Muscle of arm (tissue), 14 donors: Measurements from ENCODE around the gene PRR35. TPM values are rescaled to one million over a fixed set of nuclear protein-coding genes. Genes with fewer than 3 reads are reported as not detected.

ENCODE experiments used
- DNase-seq: peaks from one replicate; pipeline ENCODE4 v3.0.0-alpha.2; 2013
- long read RNA-seq, 11 donors: transcript quantifications; one replicate each; lab custom pipeline, GENCODE V29; 2026
- polyA plus RNA-seq, 12 donors: library from polyadenylated mRNA; unstranded; fragments of 120-200 nt; gene quantifications; one replicate each; pipeline ENCODE4 v1.2.1, GENCODE V29; 2013; ENCODE audit not compliant: insufficient read length in 12 of 12

PRR35 gene
- polyA plus RNA-seq = under 1 TPM in 6 of 12 donors, not detected in 6; 0.08 to 0.24 (median 0.13) TPM
- long read RNA-seq, donor 1 = 0 reads
- long read RNA-seq, donor 2 = 0 reads
- long read RNA-seq, donor 3, partial matches to known transcripts = 0 of 1 reads
- long read RNA-seq, donor 3, other reads (novel, unspliced or antisense) = 0 of 1 reads
- long read RNA-seq, donor 4 = 0 reads
- long read RNA-seq, donor 5 = 0 reads
- long read RNA-seq, donor 6 = 0 reads
- long read RNA-seq, donor 7 = 0 reads
- long read RNA-seq, donor 8 = 0 reads
- long read RNA-seq, donor 9 = 0 reads
- long read RNA-seq, donor 10 = 0 reads
- long read RNA-seq, donor 11 = 0 reads

DNA sequence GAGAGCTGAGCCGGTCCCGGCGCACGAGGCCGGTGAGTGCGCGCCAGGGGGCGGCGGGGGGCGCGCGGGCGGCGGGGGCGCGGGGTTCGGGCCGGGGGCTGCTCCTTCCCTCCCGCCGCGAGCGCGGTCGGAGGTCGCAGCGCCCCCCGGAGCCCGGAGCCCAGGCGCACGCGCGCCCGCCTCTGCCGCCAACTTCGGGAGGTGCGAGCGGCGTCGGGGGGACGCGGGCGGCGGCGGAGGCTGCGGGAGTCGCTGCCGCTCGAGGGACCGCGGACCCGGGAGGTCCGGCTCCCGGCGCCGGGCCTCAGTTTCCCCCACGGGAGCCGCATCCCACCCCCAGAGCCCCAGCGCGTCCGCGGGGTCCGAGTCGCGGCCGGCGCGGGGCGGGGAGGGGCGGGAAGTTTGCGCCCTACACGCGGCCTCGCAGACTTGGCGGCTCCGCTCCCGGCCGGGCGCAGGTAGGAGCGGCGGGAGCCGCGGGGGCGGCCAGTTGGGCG, at the start of gene PRR35:
TSS of gene PRR35 (plus strand) at position 191 of the 497 bp plus-strand sequence. CDS start 2,901 bp downstream, outside the sequence.
- no peak for DNase-seq

DNA sequence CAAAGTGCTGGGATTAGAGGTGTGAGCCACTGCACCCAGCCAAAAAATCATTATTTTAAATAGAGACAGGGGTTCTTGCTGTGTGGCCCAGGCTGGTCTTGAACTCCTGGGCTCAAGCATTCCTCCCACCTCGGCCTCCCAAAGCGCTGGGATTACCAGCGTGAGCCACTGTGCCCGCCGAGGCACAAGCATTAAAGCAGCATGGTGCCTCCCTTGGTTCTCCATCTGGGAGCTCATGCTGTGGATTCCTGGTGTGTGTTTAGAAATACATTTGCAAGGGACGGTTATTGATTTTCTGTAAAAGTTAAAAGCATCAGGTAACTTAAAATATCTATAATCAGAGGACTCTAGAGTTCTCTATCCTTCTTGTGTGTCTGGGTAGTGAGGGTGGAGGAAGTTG, 47.4 kb upstream of the PRR35 start:
- DNase-seq = no peak

DNA sequence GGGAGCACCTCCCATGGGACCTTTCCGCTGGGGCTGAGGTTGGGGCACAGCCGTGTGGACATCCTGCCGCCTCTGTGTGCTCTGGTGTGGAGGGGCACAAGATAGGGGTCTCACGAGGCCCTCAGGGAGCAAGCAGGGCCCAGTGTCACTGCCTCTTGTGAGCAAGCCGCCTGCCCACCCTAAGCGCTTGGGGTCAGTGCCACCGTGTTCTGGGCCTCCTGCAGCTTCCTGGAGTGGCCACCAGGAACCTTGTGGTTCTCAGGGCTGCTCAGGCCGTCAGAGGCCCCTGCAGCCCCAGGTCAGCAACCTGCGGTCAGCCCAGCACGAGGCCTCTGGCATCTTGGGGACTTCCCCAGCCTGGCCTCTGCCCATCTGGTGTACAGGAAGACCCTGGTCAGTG, 46.2 kb upstream of the PRR35 start:
- DNase-seq = no peak

DNA sequence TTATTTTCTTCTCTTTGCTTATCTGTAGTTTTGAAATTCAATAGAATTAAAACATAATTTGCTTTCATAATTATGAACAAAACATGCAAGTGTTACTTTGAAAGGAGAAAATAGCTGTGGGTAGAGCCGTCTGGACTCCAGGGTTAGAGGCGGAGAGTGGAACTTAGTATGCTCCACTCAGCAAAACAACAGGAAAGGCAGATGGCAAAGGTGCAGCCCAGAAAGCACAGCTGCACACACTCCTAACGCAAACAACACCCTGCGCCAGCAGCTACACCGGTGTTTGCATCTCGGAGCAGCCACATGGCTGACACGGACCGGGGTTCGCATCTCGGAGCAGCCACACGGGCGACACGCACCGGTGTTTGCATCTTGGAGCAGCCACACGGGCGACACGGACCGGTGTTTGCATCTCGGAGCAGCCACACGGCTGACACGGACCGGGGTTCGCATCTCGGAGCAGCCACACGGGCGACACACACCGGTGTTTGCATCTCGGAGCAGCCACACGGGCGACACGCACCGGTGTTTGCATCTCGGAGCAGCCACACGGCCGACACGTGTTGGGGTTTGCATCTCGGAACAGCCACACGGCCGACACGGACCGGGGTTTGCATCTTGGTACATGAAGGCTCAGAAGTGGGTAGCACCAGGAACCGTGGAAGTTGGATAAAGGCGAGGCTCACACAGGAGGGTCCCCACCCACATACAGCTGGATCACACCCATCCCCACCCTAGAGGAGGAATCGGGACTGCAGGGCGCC, 44.8 kb upstream of the PRR35 start:
- DNase-seq = no peak

DNA sequence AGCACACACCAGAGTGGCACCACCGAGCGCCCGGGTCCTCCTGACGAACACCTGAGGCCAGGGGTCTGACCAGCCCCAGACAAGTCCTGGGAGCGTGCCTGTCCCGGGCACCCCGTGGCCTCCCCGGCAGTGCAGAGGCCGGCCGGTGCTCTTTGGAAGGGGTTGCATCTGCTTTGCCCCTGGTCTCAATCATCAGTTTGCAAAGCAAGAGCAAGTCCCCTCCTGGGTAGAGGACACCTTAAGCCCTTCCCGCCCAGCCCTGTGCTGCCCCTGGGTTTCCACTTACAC, 44.3 kb upstream of the PRR35 start:
- DNase-seq = no peak

DNA sequence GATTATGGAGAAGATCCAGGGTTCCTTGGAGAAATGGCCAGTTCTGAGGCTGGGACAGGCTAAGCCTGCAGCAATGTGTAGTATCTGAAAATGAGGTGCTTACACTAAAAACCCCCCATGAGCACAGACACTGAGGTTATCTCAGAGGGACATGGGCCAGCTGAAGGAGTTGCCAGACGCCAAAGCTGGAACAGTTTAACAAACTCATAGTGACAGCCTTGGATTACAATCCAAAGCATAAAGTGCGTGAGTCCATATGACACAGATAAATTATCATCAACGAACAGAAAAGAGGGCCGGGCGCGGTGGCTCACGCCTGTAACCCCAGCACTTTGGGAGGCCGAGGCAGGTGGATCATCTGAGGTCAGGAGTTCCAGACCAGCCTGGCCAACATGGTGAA, 43.9 kb upstream of the PRR35 start:
- no peak for DNase-seq

DNA sequence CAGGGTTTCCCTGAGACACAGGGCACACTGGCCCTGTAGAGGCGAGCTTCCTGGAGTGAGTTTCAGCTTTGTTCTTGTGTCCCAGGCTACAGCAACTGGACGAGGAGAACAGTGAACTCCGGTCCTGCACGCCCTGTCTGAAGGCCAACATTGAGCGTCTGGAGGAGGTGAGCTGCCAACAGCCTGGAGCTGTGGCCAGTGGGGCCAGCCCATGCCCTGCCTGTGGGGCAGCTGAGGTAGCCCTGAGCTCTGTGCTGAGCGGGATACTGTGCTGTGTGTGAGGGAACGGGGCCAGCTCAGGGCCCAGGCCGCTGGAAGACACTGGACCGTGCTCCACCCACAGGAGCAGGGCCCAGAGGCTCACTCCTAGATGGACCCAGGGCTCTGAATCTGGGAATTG, 41.3 kb upstream of the PRR35 start:
- no peak for DNase-seq

DNA sequence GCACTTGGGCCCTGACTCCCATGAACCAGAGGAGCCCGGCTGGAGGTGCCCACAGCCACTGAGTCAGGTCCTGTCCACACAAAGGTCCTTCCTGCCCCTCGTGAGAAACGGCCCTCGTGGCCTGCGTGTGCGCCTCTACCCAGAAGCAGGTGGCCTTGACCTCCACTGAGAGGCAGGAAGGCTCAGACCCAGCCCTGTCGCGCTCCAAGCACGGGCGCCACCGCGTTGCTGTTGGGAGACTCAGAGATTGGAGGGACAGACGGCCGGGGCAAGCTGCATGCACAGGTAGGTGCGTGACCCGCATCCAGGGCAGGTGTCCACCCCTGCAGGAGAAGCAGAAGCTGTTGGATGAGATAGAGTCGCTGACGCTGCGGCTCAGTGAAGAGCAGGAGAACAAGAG, 40.8 kb upstream of the PRR35 start:
- no peak for DNase-seq

DNA sequence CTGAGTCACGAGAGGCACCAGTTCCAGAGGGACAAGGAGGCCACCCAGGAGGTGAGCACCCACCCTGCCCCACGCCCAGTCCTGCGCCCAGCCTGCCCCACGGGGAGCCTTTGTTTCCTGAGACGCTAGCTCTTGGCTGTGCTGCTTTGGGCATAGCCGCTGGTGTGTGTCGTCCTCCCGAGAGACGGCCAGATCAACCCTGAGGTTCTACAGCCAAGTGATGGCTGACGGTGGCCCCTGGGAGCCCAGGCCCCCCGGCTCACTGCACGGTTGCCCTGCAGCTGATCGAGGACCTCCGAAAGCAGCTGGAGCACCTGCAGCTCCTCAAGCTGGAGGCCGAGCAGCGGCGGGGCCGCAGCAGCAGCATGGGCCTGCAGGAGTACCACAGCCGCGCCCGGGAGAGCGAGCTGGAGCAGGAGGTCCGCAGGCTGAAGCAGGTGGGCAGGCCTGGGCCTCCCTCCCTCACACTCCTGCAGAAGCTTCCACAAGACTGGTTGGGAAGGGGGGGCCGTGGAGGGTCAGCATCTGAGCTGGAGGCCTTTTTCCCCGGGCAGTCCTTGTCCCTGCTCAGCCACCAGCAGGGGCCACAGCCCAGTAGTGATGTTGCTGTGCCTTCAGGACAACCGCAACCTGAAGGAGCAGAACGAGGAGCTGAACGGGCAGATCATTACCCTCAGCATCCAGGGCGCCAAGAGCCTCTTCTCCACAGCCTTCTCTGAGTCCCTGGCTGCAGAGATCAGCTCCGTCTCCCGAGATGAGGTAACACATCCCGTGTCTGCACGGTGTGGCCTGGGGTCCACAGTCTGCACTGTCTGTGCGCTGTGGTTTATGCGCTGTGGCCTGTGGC, 40.1 kb upstream of the PRR35 start:
- no peak for DNase-seq

DNA sequence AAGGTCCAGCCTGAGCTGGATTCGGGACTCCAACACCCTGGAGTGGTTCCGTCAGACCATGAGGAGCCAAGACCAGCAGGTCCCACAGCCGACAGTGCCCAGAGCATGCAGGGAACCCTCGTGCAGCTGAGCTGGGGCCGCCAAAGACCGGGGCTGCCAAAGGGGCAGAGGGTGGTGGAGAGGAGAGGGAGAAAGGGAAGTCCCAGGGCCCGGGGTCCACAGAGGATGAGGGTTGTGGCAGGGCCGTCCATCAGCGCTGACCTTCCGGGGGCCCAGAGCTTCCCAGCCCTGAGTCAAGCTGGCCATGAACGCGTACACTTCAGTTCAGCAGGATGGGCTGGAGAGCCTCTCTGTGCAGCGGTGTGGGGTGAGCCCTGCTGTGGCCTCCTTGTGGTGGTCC, 39.3 kb upstream of the PRR35 start:
- no peak for DNase-seq

DNA sequence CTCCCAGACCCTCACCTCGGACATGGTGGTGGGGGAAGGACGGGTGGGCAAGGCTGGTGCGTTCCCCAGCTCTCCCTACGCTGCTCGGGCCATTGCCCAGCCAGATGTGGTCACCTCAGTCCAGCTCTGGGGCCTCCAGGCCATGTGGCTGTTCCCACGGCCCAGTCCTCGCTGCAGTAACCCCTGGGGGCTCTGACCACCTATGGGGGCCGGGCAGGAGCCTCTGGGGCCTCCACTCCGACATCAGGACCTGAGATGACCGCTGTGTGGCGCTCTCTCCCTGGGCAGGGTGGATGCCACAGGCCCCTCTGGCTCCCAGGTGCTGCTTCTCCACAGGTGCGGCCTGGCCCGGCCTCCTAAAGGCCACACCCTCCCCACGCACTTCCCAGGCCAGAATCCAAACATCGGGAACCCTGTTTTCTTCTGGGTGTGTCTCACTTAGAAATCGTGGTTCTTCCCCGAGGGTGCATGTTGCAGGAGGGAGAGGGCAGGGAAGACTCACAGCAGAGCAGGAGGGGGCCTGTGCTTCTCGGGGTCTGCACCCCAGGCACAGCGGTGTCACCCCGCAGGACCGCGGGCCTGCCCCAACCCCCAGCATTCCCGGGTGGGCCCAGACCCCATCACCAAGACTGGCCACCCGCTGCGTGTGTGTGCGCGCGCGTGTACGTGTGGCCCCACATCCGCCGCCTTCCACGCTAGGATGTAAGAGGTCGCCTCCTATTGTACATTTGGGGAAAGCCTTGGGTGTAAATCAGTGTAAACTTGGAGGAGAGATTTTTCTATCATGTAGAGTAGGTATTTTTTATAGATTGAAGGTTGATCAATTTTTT, 38.6 kb upstream of the PRR35 start:
- no peak for DNase-seq

DNA sequence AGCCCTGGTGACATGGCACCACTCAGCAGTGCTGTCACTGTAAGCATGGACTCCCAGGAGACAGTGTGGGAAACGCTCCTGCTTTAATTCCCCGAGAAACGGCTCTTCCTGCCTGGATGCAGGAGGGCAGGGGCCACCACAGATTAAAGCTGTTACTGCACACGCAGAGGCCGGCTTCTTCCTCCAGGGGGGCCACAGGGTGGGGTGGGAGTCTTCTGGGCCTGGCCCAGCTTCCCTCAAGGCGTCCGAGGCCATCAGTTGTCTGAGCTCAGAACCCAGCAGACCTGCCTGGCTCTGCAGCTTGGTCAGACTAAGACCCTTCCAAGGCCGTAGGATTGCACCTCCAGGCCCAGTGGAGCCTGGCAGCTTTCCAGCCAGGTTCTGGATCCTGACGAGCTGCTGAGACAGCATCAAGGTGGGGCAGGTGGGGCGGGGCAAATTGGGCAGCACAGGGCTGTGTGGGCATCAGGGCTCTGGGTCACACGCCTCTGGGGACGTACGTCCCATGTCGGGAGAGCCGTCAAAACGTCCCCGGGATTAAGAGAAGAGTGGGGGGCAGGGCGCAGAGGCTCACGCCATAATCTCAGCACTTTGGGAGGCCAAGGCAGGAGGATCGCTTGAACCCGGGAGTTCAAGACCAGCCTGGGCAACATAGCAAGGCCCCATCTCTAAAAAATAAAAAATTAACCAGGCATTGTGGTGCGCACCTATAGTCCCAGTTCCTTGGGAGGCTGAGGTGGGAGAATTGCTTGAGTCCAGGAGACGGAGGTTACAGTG, 37.7 kb upstream of the PRR35 start:
- no peak for DNase-seq

DNA sequence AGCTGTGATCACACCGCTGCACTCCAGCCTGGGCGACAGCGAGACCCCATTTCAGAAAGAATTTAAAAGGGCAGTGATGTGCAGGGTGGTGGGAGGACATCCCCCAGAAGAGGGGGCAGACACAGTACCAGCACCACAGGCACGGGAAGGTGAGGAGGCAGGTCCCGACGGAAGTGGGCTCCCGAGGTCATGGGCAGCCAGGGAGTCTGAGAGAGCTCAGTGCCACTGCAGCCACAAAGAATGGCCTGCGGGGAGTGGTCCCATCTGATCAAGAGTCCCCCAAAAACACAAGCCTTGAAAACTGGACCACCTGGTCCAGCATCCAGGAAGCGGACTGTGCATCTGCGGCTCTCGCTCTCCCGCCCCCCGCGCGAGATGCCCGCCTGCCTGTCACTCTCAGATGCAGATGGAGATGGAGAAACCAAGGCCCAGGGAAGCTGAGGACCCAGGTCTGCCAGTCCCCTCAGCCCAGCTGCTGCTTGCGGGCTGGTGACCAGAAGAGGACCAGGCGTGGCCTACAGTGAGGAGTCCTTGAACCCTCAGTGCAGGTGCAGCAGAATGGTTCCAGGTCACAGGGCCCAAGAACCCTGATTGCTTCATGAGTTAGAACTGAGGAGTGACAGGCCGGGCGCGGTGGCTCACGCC, 37.0 kb upstream of the PRR35 start:
- DNase-seq = no peak

DNA sequence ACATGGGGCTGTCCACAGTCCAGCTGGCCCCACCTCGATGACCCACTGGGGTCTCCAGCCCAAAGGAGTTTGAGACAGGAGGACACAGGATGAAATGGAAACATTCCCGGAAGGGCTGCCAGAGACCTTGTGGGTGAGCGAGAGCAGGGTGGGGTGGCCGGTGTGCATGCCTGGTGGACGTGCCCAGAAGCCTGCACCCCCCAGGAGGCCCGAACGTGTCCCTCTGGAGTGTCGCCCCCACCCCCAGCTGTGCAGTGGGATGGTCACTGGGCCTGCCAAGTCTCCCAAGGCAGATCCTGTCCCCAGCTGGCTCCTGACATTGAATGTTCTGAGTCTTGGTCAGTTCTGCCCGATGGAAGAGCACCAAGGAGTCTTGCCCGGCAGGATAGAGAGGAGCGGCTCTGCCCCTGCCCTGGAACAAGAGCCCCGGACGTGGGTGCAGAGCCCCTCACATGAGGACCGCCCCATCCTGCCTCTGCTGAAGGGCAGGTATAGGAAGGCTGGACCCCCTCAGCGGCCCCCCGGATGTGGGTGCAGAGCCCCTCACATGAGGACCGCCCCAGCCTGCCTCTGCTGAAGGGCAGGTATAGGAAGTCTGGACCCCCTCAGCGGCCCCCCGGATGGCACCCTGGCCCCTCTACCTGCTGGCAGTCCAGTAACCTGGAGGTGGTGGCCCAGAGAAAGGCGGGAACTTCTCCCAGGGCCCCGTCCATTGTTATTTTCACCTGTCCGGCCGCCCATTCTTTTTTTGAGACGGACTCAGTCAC, 35.7 kb upstream of the PRR35 start:
- no peak for DNase-seq

DNA sequence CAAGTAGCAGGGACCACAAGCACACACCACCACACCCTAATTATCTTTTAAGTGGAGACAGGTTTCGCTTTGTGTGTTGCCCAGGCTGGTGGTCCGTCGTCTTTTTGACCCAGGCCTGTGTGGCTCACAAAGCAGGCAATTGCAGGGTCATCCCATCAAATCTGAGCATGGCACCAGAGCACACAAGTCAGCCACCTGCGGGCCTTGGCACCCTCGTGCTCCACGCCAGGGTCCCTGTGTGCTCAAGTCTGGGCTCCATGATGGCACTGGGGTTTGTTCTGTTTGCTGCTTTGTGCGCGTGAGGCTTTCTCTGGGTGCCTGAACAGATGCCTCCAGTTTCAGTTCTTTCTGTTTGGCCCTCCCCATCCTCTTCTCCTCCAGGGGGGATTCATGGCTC, 35.1 kb upstream of the PRR35 start:
- DNase-seq = no peak

DNA sequence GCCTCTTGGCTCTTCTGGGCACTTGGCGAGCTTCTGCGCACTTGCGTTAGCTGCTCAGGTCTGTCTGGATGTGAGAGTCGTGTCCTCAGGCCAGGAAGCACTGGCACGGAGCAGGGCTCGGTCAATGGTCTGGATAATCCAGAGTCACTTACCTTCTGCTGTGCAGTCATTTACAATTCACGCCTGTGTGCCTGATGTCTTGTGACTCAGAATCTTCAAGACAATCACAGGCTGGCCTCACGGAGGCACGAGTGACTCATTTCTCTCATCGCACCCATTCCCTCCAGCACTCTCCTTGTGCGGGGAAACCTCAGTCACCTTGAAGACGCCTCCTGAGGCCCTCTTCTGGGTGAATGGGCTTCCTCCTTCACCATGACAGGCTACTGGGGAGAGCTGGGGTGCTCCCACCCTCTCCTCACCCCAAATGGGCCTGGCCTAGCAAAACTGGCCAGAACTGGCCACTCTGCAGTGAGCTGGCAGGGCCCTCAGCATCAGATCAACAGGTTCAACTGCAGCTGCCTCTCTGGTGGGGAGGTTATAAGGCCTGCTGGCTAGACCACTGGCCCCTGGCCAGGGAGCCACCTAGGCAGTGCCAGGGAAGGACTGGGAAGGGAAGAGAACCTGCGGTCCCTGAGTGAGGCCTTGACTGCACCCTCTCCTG, 34.5 kb upstream of the PRR35 start:
- no peak for DNase-seq

DNA sequence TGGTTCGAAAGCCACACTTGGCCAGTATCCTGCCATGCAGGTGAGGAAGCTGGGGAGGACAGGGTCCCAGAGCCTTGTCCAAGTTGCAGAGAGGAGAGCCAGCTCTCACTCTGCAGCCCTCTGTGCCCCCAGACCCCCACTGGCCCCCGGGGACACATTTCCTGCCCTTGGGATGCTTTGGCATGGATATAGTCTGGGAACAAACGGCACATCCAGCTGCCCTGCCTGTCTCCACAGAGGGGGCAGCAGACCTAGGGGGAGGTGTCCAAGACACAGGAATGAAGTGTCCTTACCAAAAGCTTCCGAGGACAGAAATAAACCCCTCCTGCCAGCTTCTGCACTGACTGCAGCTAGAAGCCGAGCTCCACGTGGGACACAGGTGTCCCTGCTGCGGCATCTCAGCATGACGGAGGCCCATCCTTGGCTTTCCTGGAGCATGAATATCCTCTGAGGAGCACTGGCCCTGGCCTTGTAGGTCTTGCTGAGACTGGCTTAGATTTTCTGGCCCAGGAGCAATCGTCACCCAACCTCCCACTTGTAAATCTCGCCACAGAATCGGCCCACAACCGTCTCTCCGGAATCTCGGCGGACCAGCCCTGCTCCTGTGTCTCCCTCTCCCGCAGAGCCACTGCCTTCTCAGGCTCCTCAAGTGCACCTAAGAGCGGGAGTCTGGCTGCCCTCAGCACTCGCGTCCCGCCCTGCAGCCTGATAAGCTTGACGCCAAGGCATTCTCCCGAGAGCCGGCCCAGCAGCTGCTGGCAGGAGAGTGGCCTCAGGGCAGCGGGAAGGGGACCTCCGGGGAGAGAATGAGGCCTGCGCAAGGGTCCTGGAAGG, 33.8 kb upstream of the PRR35 start:
- no peak for DNase-seq
